Subcutaneous abdominal adipose tissue (tissue), 5 donors: Measurements from ENCODE around the gene QSOX1.

Experiments used
- H3K27ac ChIP-seq: one replicate; pipeline ENCODE4 v1.7.0; 2013; ENCODE audit warnings: low read depth, mild to moderate bottlenecking, inconsistent platforms, low read length, moderate library complexity
- H3K27me3 ChIP-seq, 5 donors: one replicate each; pipeline ENCODE4 v1.7.0; 2013; ENCODE audit warnings: low read length in 5 of 5, inconsistent platforms in 1 of 5; ENCODE audit not compliant: control insufficient read depth in 5 of 5, insufficient read depth in 4 of 5
- H3K36me3 ChIP-seq, 5 donors: one replicate each; pipeline ENCODE4 v1.7.0; 2013; ENCODE audit warnings: low read length in 5 of 5; ENCODE audit not compliant: control insufficient read depth in 5 of 5, insufficient read depth in 5 of 5
- H3K4me1 ChIP-seq, 5 donors: one replicate each; pipeline ENCODE4 v1.7.0; 2013; ENCODE audit warnings: low read length in 5 of 5, mild to moderate bottlenecking in 3 of 5, moderate library complexity in 1 of 5; ENCODE audit not compliant: control insufficient read depth in 5 of 5, insufficient read depth in 5 of 5
- H3K4me3 ChIP-seq, 5 donors: one replicate each; pipeline ENCODE4 v1.7.0; 2013; ENCODE audit warnings: low read length in 5 of 5, low read depth in 1 of 5
- H3K9ac ChIP-seq, 5 donors: one replicate each; pipeline ENCODE4 v1.7.0; 2013; ENCODE audit warnings: low read length in 5 of 5, mild to moderate bottlenecking in 4 of 5, moderate library complexity in 3 of 5
- H3K9me3 ChIP-seq, 5 donors: one replicate each; pipeline ENCODE4 v1.7.0; 2013; ENCODE audit warnings: low read length in 5 of 5; ENCODE audit not compliant: control insufficient read depth in 5 of 5
- donor health status: healthy.
- donor health status: healthy.
- donor health status: healthy.
- donor health status: healthy.
- donor health status: healthy.

Gene QSOX1

GRCh38 chr1:180204231-180204630 is 49.6 kb downstream of the QSOX1 start:
- H3K9me3 ChIP-seq, result no peaks in the 10 kb centered on the region
- no peak overlapping the region for H3K9ac ChIP-seq
- no peaks in the 10 kb centered on the region for H3K27me3 ChIP-seq
- no peaks in the 10 kb centered on the region for H3K4me1 ChIP-seq
- no peaks in the 10 kb centered on the region for H3K36me3 ChIP-seq
- H3K4me3 ChIP-seq, result no peak overlapping the region
- no peak overlapping the region for H3K27ac ChIP-seq

DNA sequence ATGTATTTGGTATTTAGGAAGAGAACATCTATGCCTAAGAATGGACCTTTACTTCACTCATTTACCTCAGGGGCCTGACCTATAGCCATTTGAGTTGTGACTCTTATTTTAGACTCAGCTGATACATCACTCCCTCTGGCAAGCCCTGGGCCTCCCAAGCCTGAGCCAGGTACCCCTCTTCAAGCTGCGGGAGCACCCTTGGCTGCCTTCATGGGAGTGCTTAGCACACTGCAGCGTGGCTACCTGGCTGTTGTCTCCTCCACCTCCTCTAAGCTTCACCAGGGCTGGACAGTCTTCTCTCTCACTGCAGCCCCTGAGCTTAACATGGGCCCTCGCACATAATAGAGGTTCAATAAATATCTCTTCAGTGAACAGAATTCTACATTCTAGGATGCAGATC is 51.9 kb downstream of the QSOX1 start:
- Histone ChIP-seq H3K27ac (no peak overlapping the region), H3K4me1 (no peaks in the 10 kb centered on the region), H3K9me3 (no peaks in the 10 kb centered on the region), H3K36me3 (no peaks in the 10 kb centered on the region), H3K27me3 (peaks cover 0 to 7% (median 4%) of the 10 kb centered on the region in 5 donors), H3K9ac (no peak overlapping the region), H3K4me3 (no peak overlapping the region)

DNA sequence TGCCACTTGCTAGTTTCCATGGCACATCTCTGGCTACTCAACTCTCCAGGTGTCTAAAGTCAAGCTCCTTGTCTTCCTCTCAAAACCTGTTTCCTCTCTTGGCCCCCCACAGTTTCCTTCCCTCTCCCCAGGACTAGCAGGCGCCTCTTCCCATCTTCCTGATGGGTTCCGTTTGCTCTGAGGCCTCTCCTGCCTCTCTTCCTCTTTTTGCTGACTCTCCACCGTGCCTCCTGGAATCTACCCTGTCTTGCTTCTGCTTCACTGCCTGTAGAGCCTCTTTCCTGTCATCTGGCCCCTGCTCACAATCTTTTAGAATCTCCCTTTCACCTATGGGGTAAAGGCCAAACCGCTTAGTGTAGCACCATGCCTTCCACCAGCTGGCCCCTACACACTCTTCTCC is 53.6 kb downstream of the QSOX1 start:
- Histone ChIP-seq H3K27ac (no peak overlapping the region), H3K9me3 (no peaks in the 10 kb centered on the region)

GRCh38 chr1:180210008-180210620 is 55.4 kb downstream of the QSOX1 start:
- Histone ChIP-seq H3K4me1 (no peaks in the 10 kb centered on the region), H3K4me3 (no peak overlapping the region), H3K9ac (no peak overlapping the region), H3K27ac (no peak overlapping the region), H3K9me3 (no peaks in the 10 kb centered on the region), H3K36me3 (no peaks in the 10 kb centered on the region), H3K27me3 (peaks cover 0 to 10% (median 5%) of the 10 kb centered on the region in 5 donors)

More for the DNA sequence above, 53.6 kb downstream of the QSOX1 start:
- Histone ChIP-seq H3K4me3 (no peak overlapping the region), H3K4me1 (no peaks in the 10 kb centered on the region), H3K36me3 (no peaks in the 10 kb centered on the region), H3K27me3 (peaks cover 0 to 10% (median 5%) of the 10 kb centered on the region in 5 donors), H3K9ac (no peak overlapping the region)

GRCh38 chr1:180211156-180211859 is 56.6 kb downstream of the QSOX1 start:
- H3K4me1 ChIP-seq, result no peaks in the 10 kb centered on the region
- H3K27me3 ChIP-seq, result peaks cover 0 to 10% (median 5%) of the 10 kb centered on the region in 5 donors
- no peak overlapping the region for H3K27ac ChIP-seq
- H3K9ac ChIP-seq, result no peak overlapping the region
- H3K36me3 ChIP-seq, result no peaks in the 10 kb centered on the region
- no peak overlapping the region for H3K4me3 ChIP-seq
- no peaks in the 10 kb centered on the region for H3K9me3 ChIP-seq

DNA sequence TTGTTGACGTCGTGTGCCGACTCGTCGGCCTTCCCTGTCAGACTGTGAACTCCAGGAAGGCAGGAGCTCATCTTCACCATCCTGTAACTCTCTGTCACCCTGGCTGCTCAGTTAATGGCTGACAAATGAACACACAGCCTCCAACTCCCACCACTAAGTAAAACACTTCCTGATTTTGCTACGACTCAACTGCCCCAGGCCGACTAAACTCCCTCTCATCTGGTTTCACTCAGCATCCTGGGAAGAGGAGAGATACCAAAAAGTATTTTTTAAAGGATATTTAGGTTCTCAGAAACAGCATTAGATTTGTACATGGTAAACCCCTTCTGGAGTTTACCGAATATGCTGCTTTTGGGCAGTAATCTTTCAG is 57.2 kb downstream of the QSOX1 start:
- H3K9ac ChIP-seq, result no peak overlapping the region
- no peaks in the 10 kb centered on the region for H3K4me1 ChIP-seq
- H3K4me3 ChIP-seq, result no peak overlapping the region
- H3K9me3 ChIP-seq, result no peaks in the 10 kb centered on the region
- H3K27ac ChIP-seq, result no peak overlapping the region
- H3K27me3 ChIP-seq, result peaks cover 0 to 10% (median 5%) of the 10 kb centered on the region in 5 donors
- no peaks in the 10 kb centered on the region for H3K36me3 ChIP-seq

DNA sequence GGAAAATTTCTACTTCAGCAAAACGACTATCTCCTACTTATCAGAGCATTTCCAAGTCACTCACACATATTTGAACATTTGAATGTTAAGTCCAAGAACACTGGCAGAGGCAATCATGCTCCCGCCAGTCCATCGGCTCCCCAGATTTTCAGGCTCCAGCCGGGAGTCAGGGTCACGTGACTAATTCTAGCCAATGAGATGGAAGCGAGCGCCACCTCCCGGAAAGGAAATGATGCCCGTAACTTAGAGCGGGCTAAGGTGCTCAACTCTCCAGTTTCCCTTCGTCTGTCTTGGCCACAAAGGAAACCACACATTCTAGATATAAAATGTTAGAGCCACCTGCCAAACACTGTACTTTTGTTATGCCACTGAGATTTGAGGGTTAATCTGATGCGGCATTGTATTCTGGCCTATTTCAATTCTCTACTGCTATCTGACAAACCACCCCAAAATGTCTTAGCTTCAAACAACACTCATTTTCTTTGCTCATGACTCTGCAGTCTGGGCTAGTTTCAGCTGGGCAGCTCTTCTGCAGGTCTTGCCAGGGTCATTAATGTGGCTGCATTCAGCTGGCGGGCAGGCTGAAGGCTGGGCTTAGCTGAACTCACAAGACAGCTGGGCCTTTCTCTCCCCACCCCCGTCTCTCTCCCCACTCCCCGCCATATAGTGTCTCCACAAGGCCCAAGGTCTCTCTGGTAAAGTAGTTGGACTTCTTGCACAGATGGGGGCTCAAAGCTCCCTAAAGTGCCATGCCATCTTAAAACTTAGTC is 58.9 kb downstream of the QSOX1 start:
- H3K9ac ChIP-seq, result no peak overlapping the region
- no peaks in the 10 kb centered on the region for H3K4me1 ChIP-seq
- no peaks in the 10 kb centered on the region for H3K9me3 ChIP-seq
- H3K4me3 ChIP-seq, result no peak overlapping the region
- H3K27me3 ChIP-seq, result peaks cover 0 to 10% (median 5%) of the 10 kb centered on the region in 5 donors
- H3K27ac ChIP-seq, result no peak overlapping the region
- no peaks in the 10 kb centered on the region for H3K36me3 ChIP-seq

DNA sequence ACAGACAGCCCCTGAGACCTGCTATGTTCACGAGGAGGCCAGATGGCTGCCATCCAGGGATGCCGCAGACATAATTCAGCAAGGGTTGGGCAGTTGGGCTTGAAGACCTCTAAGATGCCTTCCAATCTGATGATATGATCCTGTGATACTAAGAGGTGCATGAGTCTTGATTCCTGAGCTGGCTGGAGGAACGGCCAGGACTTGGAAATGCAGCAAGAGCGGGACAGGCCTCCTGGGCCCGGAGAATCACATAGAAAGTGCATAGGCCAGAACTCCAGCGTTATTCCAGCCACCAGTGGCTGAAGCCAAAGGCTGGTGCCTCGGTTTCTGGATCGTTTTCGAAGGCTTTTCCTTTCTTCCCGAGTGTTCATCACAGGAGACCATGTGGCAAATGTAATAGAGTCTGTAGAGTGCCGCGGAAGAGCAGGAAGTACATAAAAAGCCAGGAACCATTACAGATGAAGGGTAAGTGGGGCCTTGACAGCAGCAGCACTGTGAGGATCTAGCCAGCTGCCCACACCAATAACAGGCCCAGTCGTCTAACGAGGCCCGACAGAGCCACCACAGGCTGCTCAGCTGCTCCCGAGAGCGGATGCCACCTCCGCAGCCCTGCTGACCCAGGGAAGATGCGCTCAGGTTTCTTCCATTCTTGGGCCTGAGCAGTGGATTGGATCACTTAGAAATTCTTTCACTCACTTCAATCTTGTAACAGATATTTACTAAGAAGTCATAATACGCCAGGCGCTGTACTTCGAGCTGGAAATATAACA is 61.4 kb downstream of the QSOX1 start:
- H3K4me1 ChIP-seq, result no peaks in the 10 kb centered on the region
- no peaks in the 10 kb centered on the region for H3K36me3 ChIP-seq
- H3K27ac ChIP-seq, result no peak overlapping the region
- H3K27me3 ChIP-seq, result peaks cover 0 to 7% (median 7%) of the 10 kb centered on the region in 5 donors
- H3K9me3 ChIP-seq, result no peaks in the 10 kb centered on the region
- H3K4me3 ChIP-seq, result no peak overlapping the region
- H3K9ac ChIP-seq, result no peak overlapping the region

DNA sequence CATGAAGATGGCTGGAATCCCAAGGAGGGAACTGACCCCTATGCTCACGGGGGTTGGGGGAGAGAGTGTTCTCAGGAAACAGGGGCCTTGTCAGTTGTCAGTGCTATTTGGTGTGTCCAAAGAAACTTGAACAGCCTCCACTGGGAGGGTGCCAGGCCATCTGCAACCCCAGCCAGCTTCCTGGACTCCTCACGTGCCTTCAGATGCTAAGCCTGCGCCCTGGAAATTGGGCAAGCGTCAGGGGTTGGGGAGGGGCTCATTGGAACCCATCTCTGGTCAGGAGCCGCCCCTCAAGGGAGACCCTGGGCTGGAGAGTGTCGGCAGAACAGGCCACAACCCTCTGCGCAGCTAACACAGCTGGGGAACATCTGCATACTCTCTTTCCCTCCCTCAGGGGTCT is 62.3 kb downstream of the QSOX1 start:
- H3K9me3 ChIP-seq, result no peaks in the 10 kb centered on the region
- no peak overlapping the region for H3K4me3 ChIP-seq
- H3K9ac ChIP-seq, result no peak overlapping the region
- peaks cover 0 to 6% (median 2%) of the 10 kb centered on the region in 5 donors for H3K27me3 ChIP-seq
- H3K27ac ChIP-seq, result no peak overlapping the region
- H3K36me3 ChIP-seq, result no peaks in the 10 kb centered on the region
- H3K4me1 ChIP-seq, result peaks cover 0 to 3% (median 0%) of the 10 kb centered on the region in 5 donors
